GM19372 (cell line): ENCODE data around the gene CERS6.

Source experiments
- ATAC-seq: cut with Tn5 transposase; IDR thresholded peaks from one replicate; pipeline ENCODE4 v1.9.1; 2021; ENCODE audit warnings: mild to moderate bottlenecking, low read depth, moderate library complexity; ENCODE audit not compliant: unreplicated experiment

The CERS6 gene

GRCh38 chr2:168687314-168687713 is 231.2 kb downstream of the CERS6 start:
- ATAC-seq = no peak

GRCh38 chr2:168690381-168690885 is 234.4 kb downstream of the CERS6 start:
- ATAC-seq = no peak

- no peak for ATAC-seq
These were observed 235.1 kb downstream of the CERS6 start for GRCh38 chr2:168691221-168691620.

- no peak for ATAC-seq
These were observed 236.2 kb downstream of the CERS6 start for GRCh38 chr2:168692132-168692744.

- no peak for ATAC-seq
These were observed 238.1 kb downstream of the CERS6 start for GRCh38 chr2:168694173-168694572.

GRCh38 chr2:168694866-168695265 is 238.8 kb downstream of the CERS6 start:
- no peak for ATAC-seq

- no peak for ATAC-seq
These were observed 241.6 kb downstream of the CERS6 start for GRCh38 chr2:168697668-168698121.

GRCh38 chr2:168698969-168699368 is 242.9 kb downstream of the CERS6 start:
- ATAC-seq = no peak

- no peak for ATAC-seq
These were observed 243.9 kb downstream of the CERS6 start for GRCh38 chr2:168699844-168700417.

GRCh38 chr2:168700615-168701245 is 244.7 kb downstream of the CERS6 start:
- no peak for ATAC-seq

- no peak for ATAC-seq
These were observed 246.5 kb downstream of the CERS6 start for GRCh38 chr2:168702579-168702978.

GRCh38 chr2:168703926-168704325 is 247.9 kb downstream of the CERS6 start:
- no peak for ATAC-seq

- no peak for ATAC-seq
These were observed 249.7 kb downstream of the CERS6 start for GRCh38 chr2:168705534-168706470.

- no peak for ATAC-seq
These were observed 250.7 kb downstream of the CERS6 start for GRCh38 chr2:168706806-168707205.

- ATAC-seq = no peak
These were observed 252.0 kb downstream of the CERS6 start for GRCh38 chr2:168708080-168708479.

- no peak for ATAC-seq
These were observed 254.8 kb downstream of the CERS6 start for GRCh38 chr2:168710754-168711467.

GRCh38 chr2:168712053-168712452 is 256.0 kb downstream of the CERS6 start:
- peak; percentile 95 for ATAC-seq

GRCh38 chr2:168713325-168713724 is 257.3 kb downstream of the CERS6 start:
- ATAC-seq = no peak

GRCh38 chr2:168715849-168716248 is 259.8 kb downstream of the CERS6 start:
- ATAC-seq = no peak

GRCh38 chr2:168716839-168717238 is 260.8 kb downstream of the CERS6 start:
- ATAC-seq = no peak
